ENCODE data around the gene SELENON. TPM values are rescaled to one million over a fixed set of nuclear protein-coding genes. Genes with fewer than 3 reads are reported as not detected.

Gene SELENON
- total and polyA plus RNA-seq, 9 of the 15 experiments (the other 6 are each of a cell fraction or from before 2014, with no cell fraction given) = 0.43 to 26.7 (median 7.0) TPM

GRCh38 chr1:25810341-25811299 is 10.6 kb downstream of the SELENON start (continued):
- TF ChIP-seq CBX5 (IDR thresholded peaks at IDR 0.05; ENCODE audit: borderline replicate concordance, low read depth) (peak; percentile 22; the same call in 1 of the 2 replicates), ZSCAN32 (CRISPR knock-in tag; IDR thresholded peaks at IDR 0.05) (no peak), POLR2G (IDR thresholded peaks at IDR 0.05; ENCODE audit: low read depth, low read length) (peak; percentile 62), ZNF143 (CRISPR knock-in tag; IDR thresholded peaks at IDR 0.05) (peak; percentile 8; the same call in 1 of the 2 replicates), SMC3 (conservative IDR thresholded peaks at IDR 0.05; ENCODE audit: insufficient read depth, low read depth, low read length) (peak; percentile 97), GABPB1 (CRISPR knock-in tag; IDR thresholded peaks at IDR 0.05) (peak; percentile 77), ETV5 (CRISPR knock-in tag; IDR thresholded peaks at IDR 0.05; ENCODE audit: low read depth) (no peak; the same call in 1 of the 2 replicates), SRSF7 (optimal IDR thresholded peaks at IDR 0.05; ENCODE audit: low read depth, low read length) (no peak), SNIP1 (IDR thresholded peaks at IDR 0.05; ENCODE audit: low read depth) (no peak)
- TF ChIP-seq, protein P1, sequence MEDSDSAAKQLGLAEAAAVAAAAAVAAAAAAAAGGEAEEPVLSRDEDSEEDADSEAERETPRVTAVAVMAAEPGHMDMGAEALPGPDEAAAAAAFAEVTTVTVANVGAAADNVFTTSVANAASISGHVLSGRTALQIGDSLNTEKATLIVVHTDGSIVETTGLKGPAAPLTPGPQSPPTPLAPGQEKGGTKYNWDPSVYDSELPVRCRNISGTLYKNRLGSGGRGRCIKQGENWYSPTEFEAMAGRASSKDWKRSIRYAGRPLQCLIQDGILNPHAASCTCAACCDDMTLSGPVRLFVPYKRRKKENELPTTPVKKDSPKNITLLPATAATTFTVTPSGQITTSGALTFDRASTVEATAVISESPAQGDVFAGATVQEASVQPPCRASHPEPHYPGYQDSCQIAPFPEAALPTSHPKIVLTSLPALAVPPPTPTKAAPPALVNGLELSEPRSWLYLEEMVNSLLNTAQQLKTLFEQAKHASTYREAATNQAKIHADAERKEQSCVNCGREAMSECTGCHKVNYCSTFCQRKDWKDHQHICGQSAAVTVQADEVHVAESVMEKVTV (CRISPR knock-in tag; IDR thresholded peaks at IDR 0.05) = peak; percentile 90
- TF ChIP-seq, protein P2, sequence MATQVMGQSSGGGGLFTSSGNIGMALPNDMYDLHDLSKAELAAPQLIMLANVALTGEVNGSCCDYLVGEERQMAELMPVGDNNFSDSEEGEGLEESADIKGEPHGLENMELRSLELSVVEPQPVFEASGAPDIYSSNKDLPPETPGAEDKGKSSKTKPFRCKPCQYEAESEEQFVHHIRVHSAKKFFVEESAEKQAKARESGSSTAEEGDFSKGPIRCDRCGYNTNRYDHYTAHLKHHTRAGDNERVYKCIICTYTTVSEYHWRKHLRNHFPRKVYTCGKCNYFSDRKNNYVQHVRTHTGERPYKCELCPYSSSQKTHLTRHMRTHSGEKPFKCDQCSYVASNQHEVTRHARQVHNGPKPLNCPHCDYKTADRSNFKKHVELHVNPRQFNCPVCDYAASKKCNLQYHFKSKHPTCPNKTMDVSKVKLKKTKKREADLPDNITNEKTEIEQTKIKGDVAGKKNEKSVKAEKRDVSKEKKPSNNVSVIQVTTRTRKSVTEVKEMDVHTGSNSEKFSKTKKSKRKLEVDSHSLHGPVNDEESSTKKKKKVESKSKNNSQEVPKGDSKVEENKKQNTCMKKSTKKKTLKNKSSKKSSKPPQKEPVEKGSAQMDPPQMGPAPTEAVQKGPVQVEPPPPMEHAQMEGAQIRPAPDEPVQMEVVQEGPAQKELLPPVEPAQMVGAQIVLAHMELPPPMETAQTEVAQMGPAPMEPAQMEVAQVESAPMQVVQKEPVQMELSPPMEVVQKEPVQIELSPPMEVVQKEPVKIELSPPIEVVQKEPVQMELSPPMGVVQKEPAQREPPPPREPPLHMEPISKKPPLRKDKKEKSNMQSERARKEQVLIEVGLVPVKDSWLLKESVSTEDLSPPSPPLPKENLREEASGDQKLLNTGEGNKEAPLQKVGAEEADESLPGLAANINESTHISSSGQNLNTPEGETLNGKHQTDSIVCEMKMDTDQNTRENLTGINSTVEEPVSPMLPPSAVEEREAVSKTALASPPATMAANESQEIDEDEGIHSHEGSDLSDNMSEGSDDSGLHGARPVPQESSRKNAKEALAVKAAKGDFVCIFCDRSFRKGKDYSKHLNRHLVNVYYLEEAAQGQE (IDR thresholded peaks at IDR 0.05; ENCODE audit: borderline replicate concordance) = peak; percentile 83
- TF ChIP-seq, protein P2 (CRISPR knock-in tag; IDR thresholded peaks at IDR 0.05; ENCODE audit: low read depth) = no peak; the same call in 1 of the 2 replicates
- TF ChIP-seq, protein P3, sequence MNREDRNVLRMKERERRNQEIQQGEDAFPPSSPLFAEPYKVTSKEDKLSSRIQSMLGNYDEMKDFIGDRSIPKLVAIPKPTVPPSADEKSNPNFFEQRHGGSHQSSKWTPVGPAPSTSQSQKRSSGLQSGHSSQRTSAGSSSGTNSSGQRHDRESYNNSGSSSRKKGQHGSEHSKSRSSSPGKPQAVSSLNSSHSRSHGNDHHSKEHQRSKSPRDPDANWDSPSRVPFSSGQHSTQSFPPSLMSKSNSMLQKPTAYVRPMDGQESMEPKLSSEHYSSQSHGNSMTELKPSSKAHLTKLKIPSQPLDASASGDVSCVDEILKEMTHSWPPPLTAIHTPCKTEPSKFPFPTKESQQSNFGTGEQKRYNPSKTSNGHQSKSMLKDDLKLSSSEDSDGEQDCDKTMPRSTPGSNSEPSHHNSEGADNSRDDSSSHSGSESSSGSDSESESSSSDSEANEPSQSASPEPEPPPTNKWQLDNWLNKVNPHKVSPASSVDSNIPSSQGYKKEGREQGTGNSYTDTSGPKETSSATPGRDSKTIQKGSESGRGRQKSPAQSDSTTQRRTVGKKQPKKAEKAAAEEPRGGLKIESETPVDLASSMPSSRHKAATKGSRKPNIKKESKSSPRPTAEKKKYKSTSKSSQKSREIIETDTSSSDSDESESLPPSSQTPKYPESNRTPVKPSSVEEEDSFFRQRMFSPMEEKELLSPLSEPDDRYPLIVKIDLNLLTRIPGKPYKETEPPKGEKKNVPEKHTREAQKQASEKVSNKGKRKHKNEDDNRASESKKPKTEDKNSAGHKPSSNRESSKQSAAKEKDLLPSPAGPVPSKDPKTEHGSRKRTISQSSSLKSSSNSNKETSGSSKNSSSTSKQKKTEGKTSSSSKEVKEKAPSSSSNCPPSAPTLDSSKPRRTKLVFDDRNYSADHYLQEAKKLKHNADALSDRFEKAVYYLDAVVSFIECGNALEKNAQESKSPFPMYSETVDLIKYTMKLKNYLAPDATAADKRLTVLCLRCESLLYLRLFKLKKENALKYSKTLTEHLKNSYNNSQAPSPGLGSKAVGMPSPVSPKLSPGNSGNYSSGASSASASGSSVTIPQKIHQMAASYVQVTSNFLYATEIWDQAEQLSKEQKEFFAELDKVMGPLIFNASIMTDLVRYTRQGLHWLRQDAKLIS (CRISPR knock-in tag; IDR thresholded peaks at IDR 0.05) = peak; percentile 36; the same call in 1 of the 2 replicates

Data from K562 (cell line).